Fibroblast of pulmonary artery (primary cell): Measurements from ENCODE around the gene APIP.
"Not testable (repeated sequence)": the region's sequence is repeated elsewhere in the genome, so short reads cannot be mapped to it uniquely, and the experiment has no call there.

ENCODE experiments used
- DNase-seq: peaks from one replicate; pipeline ENCODE4 v3.0.0-alpha.2; 2010; ENCODE audit warnings: low read depth
- H3K4me3 ChIP-seq: replicated peaks from 2 replicates; pipeline ENCODE4 v1.5.1; 2011; ENCODE audit warnings: low read depth, mild to moderate bottlenecking, control low read depth, low read length, moderate library complexity
- TF ChIP-seq, protein P1 (sequence below): IDR thresholded peaks from 2 replicates; pipeline ENCODE4 v1.5.1; 2011; ENCODE audit warnings: mild to moderate bottlenecking, control low read depth, low read length, inconsistent platforms; ENCODE audit errors: missing control alignments

Gene APIP

DNA sequence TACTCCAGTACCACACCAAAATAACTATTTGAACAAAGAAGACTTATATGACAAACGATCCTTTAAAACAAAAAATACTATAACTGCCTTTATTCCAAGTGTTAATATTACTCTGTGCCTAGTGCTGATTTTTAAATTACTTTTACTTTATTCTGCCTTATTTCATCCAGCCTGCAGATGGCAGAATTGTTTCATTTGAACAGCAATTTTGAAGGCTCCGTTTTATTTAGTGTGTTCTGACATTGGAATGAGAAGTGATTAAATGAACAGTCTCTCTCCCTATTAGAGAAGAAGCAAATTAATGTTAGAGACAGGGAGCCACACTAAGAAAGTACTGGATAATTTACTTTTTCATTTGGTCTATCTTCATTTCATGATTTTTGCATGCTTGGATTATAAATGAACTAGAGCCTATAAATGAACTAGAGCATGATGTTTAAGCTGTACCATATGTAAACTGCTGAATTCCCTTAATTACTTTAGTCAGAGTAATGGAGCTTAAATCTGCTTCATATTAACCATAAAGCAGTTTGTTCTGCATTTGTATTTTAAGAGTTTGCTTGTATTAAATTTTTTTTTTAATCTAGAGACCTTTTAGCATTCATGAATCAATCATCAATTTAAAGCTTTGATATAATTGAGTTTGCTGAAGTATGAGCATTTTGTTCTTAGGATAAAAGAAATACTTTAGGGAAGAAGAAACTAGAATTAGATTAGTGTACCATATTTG is 10.1 kb upstream of the APIP start:
- TF ChIP-seq, protein P1, sequence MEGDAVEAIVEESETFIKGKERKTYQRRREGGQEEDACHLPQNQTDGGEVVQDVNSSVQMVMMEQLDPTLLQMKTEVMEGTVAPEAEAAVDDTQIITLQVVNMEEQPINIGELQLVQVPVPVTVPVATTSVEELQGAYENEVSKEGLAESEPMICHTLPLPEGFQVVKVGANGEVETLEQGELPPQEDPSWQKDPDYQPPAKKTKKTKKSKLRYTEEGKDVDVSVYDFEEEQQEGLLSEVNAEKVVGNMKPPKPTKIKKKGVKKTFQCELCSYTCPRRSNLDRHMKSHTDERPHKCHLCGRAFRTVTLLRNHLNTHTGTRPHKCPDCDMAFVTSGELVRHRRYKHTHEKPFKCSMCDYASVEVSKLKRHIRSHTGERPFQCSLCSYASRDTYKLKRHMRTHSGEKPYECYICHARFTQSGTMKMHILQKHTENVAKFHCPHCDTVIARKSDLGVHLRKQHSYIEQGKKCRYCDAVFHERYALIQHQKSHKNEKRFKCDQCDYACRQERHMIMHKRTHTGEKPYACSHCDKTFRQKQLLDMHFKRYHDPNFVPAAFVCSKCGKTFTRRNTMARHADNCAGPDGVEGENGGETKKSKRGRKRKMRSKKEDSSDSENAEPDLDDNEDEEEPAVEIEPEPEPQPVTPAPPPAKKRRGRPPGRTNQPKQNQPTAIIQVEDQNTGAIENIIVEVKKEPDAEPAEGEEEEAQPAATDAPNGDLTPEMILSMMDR, result peak; percentile 69
- DNase-seq, result peak; percentile 76
- H3K4me3 ChIP-seq, result no peak overlapping the region

DNA sequence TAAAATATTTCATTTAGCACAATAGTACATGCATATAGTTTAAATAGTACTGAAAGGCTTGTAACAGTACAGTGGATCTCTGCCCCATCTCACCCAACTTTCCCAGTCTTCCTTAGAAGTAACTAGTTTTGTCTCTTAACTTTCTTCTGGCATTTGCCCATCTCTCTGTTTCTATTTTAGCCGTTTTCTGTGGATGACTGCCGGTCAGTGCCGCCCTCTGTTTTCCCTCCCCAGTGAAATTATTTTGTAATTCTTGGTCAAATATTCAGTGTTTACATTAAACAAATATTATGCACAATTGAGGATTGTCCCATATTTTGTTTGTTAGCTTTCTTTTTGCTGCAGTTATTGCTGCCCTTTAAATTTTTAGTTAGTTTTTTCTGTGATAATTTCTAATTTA is 8.5 kb upstream of the APIP start:
- DNase-seq, result no peak
- TF ChIP-seq, protein P1, result no peak
- H3K4me3 ChIP-seq, result no peak overlapping the region

DNA sequence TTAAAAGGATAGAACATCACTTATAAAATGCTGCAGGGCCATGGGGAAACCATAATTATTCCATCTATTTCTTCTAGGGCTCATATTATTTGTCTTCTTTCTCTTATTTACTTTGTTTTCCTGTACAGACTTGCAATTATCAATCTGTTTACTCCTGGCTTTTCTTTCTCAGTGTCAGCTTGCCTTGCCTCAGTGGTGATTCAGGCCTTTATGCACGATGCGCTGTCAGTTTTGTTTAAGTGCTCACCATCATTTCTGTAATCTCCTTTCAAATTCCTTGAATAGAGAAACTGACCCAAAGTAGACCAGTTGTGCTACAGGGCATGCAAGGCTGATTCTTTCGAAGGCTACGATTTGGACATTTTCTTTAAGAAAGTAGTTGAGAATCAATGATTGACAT is 5.0 kb upstream of the APIP start:
- DNase-seq, result no peak
- no peak overlapping the region for H3K4me3 ChIP-seq
- TF ChIP-seq, protein P1, result no peak

DNA sequence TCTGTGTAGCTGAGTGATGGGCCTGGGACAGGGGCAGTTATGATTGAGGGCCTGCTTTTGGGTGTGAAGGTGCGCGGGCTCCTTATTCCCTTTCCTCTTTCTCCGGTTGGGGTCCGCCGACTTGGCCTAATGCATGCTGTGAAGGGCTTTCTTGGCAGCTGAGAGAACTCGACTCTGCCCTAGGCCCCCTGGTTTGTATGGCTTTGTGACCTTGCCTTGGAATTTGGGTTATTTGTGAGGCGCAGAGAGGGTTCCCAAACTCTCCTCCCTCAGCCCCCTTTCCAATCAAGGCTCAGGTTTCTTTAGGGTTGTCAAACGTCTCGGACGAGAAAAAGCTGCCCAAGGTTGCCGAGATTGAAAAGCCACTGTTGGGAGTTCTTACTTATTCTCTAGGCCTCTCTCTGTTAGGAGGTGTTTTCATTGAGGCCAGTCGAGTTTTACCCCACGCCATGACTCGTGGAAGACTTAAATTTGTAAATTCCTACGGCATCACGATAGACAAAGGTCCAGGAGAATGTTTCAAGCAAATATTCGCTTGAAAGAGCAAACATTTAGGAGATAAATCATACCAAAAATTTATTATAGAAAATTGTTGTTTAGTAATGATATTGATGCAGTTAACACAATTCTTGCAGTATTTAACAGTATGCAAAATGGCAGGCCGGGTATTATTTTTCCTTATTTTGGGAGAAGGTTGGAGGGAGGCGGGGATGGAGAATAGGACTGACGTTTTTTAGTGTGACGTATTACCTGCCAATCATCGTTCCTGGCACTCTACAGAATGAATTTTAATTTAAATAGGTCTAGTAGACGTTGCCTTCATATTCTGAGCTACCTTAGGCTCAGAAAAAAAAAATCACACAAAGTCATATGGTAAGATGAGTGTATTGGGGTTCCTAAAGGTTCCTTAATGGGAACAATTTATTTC is 928 bp upstream of the APIP start:
- DNase-seq, result peak; percentile 53
- peak overlapping the region; percentile 91 for H3K4me3 ChIP-seq
- TF ChIP-seq, protein P1, result no peak

DNA sequence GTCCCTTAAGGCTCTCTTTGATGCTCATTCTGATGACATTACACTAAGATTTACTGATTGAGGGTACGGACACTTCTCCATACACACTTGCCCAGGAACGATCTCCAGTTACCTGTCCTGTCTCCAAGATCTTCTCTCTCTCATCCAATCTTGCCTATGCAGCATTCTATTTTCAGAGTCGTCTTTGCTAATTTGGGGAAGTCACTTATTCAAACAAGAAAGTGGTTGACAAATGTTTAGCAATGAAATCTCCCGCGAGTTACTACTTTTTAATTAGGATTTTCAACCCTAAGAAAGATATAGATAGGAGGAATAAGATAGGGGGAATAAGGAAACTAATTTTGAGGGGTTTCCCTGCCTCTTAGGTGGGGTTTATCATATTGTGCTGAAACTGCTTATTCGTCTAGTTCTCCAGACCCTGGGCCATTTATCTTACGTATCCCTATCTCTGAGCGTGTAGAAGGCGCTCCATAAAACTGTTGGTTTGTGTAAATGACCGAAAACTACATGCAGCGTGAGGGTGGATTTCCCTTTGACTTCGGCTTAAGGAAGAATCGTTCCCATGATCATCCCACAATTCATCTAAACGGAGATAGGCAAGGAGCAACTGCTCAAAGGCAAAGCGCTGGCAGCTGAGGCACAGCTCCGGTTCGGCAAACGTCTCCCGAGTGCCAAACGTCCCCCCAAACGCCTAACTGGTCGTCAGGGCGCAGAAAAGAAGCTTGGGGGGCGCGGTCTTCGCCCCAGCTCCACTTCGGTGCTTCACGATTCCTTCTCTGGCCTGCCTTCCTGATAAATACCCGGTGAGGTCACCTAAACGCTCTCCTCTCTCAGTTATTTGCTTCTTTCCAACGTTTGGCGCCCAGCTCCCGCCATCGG is 804 bp downstream of the APIP start:
- peak overlapping the region; percentile 91 for H3K4me3 ChIP-seq
- DNase-seq, result peak; percentile 51
- TF ChIP-seq, protein P1, result no peak

DNA sequence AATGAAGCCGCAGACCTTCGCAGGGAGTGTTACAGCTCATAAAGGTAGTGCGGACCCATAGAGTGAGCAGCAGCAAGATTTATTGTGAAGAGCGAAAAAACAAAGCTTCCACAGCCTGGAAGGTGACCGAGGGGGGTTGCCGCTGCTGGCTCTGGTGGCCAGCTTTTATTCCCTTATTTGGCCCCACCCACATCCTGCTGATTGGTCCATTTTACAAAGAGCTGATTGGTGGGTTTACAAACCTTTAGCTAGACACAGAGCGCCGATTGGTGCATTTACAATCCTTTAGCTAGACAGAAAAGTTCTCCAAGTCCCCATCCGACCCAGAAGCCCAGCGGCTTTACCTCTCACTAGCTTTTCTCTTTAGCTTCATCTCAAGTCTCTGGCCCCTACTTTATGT is 2.6 kb downstream of the APIP start:
- DNase-seq, H3K4me3 ChIP-seq: not testable (repeated sequence)

DNA sequence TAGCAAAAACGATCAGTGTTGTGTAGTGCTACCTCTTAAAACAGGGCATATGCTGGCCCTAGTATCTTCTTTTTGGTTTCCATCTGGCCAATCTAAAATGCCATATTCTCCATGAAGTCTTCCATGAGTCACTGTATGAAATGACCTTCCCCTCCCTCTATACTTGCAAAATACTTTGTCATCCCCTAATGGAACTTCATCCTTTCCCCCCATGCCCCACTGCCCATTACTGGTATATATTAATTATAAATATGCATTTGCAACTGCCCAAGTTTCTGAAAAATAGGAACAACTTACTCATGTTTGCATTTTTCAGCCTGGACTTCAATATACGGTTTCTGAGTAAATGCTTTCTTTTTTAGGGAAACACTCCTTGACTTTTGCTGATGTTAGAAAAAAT is 4.5 kb downstream of the APIP start:
- H3K4me3 ChIP-seq, result no peak overlapping the region
- no peak for DNase-seq
- TF ChIP-seq, protein P1, result no peak
